ENCODE measurements around the gene ABCB11. TPM values are rescaled to one million over a fixed set of nuclear protein-coding genes. Genes with fewer than 3 reads are reported as not detected.
"Not testable (repeated sequence)": the region's sequence is repeated elsewhere in the genome, so short reads cannot be mapped to it uniquely, and the experiment has no call there.

ABCB11 gene
- total and polyA plus RNA-seq, 9 of the 15 experiments (the other 6 are each of a cell fraction or from before 2014, with no cell fraction given) = 0.04 to 0.51 (median 0.10) TPM; not detected in 1

DNA sequence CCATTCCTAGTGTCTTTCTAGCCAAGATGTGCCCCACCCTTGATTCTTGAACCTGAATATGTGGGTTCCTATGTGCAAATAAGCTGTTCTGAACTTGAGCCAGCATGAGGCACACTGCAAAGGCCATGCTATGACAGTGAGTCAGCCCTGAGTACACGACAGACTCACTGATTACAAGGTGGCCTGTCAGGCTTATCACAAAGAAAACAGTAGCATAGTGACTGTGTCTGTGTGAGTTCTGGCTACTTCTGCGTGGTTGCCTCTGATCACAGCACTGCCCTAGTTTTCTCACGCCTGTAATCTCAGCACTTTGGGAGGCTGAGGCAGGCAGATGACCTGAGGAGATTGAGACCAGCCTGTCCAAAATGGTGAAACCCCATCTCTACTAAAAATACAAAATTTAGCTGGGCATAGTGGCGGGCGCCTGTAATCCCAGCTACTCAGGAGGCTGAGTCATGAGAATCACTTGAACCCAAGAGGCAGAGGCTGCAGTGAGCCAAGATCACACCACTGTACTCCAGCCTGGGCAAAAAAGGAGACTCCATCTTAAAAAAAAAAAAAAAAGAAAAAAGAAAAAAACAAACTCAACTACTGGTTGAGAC is 18.8 kb downstream of the ABCB11 start (continued):
- TF ChIP-seq FOXA3 (CRISPR knock-in tag; conservative IDR thresholded peaks at IDR 0.05 in 1 of 2, IDR thresholded peaks at IDR 0.05 in 1 of 2) (peak; percentile 77 to 94), SMARCC2 (IDR thresholded peaks at IDR 0.05; ENCODE audit: low read depth) (peak; percentile 97), ZNF584 (CRISPR knock-in tag; IDR thresholded peaks at IDR 0.05; ENCODE audit: low read depth) (0 out of 2 replicates have a peak, but pooled peaks have one; percentile 65), CTBP1 (IDR thresholded peaks at IDR 0.05; ENCODE audit: borderline replicate concordance) (peak; percentile 92)
- TF ChIP-seq, protein P1, sequence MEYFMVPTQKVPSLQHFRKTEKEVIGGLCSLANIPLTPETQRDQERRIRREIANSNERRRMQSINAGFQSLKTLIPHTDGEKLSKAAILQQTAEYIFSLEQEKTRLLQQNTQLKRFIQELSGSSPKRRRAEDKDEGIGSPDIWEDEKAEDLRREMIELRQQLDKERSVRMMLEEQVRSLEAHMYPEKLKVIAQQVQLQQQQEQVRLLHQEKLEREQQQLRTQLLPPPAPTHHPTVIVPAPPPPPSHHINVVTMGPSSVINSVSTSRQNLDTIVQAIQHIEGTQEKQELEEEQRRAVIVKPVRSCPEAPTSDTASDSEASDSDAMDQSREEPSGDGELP (CRISPR knock-in tag; IDR thresholded peaks at IDR 0.05; ENCODE audit: borderline replicate concordance) = peak; percentile 75
- TF ChIP-seq, protein P2, sequence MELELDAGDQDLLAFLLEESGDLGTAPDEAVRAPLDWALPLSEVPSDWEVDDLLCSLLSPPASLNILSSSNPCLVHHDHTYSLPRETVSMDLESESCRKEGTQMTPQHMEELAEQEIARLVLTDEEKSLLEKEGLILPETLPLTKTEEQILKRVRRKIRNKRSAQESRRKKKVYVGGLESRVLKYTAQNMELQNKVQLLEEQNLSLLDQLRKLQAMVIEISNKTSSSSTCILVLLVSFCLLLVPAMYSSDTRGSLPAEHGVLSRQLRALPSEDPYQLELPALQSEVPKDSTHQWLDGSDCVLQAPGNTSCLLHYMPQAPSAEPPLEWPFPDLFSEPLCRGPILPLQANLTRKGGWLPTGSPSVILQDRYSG (tag; conservative IDR thresholded peaks at IDR 0.05; ENCODE audit: low read depth) = 0 out of 2 replicates have a peak, but pooled peaks have one; percentile 36
- TF ChIP-seq, protein P3, sequence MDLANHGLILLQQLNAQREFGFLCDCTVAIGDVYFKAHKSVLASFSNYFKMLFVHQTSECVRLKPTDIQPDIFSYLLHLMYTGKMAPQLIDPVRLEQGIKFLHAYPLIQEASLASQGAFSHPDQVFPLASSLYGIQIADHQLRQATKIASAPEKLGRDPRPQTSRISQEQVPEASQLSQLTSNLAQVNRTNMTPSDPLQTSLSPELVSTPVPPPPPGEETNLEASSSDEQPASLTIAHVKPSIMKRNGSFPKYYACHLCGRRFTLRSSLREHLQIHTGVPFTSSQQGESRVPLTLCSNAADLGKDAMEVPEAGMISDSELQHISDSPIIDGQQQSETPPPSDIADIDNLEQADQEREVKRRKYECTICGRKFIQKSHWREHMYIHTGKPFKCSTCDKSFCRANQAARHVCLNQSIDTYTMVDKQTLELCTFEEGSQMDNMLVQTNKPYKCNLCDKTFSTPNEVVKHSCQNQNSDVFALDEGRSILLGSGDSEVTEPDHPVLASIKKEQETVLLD (IDR thresholded peaks at IDR 0.05) = peak; percentile 79
- TF ChIP-seq, protein P4, sequence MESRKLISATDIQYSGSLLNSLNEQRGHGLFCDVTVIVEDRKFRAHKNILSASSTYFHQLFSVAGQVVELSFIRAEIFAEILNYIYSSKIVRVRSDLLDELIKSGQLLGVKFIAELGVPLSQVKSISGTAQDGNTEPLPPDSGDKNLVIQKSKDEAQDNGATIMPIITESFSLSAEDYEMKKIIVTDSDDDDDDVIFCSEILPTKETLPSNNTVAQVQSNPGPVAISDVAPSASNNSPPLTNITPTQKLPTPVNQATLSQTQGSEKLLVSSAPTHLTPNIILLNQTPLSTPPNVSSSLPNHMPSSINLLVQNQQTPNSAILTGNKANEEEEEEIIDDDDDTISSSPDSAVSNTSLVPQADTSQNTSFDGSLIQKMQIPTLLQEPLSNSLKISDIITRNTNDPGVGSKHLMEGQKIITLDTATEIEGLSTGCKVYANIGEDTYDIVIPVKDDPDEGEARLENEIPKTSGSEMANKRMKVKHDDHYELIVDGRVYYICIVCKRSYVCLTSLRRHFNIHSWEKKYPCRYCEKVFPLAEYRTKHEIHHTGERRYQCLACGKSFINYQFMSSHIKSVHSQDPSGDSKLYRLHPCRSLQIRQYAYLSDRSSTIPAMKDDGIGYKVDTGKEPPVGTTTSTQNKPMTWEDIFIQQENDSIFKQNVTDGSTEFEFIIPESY (CRISPR knock-in tag; IDR thresholded peaks at IDR 0.05) = peak; percentile 68
- TF ChIP-seq, protein P5, sequence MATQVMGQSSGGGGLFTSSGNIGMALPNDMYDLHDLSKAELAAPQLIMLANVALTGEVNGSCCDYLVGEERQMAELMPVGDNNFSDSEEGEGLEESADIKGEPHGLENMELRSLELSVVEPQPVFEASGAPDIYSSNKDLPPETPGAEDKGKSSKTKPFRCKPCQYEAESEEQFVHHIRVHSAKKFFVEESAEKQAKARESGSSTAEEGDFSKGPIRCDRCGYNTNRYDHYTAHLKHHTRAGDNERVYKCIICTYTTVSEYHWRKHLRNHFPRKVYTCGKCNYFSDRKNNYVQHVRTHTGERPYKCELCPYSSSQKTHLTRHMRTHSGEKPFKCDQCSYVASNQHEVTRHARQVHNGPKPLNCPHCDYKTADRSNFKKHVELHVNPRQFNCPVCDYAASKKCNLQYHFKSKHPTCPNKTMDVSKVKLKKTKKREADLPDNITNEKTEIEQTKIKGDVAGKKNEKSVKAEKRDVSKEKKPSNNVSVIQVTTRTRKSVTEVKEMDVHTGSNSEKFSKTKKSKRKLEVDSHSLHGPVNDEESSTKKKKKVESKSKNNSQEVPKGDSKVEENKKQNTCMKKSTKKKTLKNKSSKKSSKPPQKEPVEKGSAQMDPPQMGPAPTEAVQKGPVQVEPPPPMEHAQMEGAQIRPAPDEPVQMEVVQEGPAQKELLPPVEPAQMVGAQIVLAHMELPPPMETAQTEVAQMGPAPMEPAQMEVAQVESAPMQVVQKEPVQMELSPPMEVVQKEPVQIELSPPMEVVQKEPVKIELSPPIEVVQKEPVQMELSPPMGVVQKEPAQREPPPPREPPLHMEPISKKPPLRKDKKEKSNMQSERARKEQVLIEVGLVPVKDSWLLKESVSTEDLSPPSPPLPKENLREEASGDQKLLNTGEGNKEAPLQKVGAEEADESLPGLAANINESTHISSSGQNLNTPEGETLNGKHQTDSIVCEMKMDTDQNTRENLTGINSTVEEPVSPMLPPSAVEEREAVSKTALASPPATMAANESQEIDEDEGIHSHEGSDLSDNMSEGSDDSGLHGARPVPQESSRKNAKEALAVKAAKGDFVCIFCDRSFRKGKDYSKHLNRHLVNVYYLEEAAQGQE (IDR thresholded peaks at IDR 0.05; ENCODE audit: borderline replicate concordance) = peak; percentile 37; the same call in 1 of the 2 replicates
- TF ChIP-seq, protein P5 (CRISPR knock-in tag; IDR thresholded peaks at IDR 0.05; ENCODE audit: low read depth) = not testable (repeated sequence)
